Panc1 (cell line): ENCODE data around the gene PPP4R2.

Experiments used
- POLR2AphosphoS5 ChIP-seq: IDR thresholded peaks from 2 replicates; pipeline ENCODE4 v1.6.1; 2012; ENCODE audit warnings: mild to moderate bottlenecking, low read depth, low read length, moderate library complexity
- SIN3A ChIP-seq: IDR thresholded peaks from 2 replicates; pipeline ENCODE4 v1.6.1; 2012; ENCODE audit warnings: low read depth, mild to moderate bottlenecking, low read length, moderate library complexity, borderline replicate concordance; ENCODE audit not compliant: insufficient read depth
- TCF7L2 ChIP-seq: IDR thresholded peaks from 2 replicates; pipeline ENCODE4 v1.6.1; 2011; ENCODE audit warnings: mild to moderate bottlenecking, low read depth, low read length, inconsistent platforms
- TF ChIP-seq, protein P1 (sequence below): fragments of 450-650 bp; IDR thresholded peaks from 2 replicates; pipeline ENCODE4 v1.5.1; 2017; ENCODE audit warnings: mild to moderate bottlenecking
- TF ChIP-seq, protein P2 (sequence below), 2 experiments: IDR thresholded peaks; 2 replicates each; pipeline ENCODE4 v1.6.1; 2011 to 2012; ENCODE audit warnings: low read depth in 2 of 2, control low read depth in 1 of 2, low read length in 1 of 2, mild to moderate bottlenecking in 1 of 2, moderate library complexity in 1 of 2; ENCODE audit not compliant: insufficient read depth in 1 of 2

DNA sequence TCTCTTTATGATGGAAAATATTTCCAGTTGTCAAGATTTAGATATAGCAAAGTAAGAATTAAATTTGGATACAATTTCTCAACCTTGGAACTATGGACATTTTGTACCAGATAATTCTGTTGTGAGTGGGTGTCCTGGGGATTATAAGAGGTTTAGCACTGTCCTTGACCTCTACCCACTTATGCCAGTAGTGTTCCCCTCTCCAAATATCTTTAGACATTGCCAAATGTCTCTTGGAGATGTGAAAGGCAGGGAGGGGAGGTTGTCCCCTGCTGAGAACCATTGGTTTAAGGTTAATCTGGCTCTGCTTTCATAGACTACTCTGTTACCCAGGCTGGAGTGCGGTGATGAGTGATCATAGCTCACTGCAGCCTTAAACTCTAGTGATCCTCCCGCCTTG is 64.8 kb downstream of the PPP4R2 start, which contains the start of gene EBLN2:
- TF ChIP-seq, protein P1, sequence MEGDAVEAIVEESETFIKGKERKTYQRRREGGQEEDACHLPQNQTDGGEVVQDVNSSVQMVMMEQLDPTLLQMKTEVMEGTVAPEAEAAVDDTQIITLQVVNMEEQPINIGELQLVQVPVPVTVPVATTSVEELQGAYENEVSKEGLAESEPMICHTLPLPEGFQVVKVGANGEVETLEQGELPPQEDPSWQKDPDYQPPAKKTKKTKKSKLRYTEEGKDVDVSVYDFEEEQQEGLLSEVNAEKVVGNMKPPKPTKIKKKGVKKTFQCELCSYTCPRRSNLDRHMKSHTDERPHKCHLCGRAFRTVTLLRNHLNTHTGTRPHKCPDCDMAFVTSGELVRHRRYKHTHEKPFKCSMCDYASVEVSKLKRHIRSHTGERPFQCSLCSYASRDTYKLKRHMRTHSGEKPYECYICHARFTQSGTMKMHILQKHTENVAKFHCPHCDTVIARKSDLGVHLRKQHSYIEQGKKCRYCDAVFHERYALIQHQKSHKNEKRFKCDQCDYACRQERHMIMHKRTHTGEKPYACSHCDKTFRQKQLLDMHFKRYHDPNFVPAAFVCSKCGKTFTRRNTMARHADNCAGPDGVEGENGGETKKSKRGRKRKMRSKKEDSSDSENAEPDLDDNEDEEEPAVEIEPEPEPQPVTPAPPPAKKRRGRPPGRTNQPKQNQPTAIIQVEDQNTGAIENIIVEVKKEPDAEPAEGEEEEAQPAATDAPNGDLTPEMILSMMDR, result no peak
- TF ChIP-seq POLR2AphosphoS5, result no peak
- TF ChIP-seq SIN3A, result no peak
- TF ChIP-seq, protein P2, sequence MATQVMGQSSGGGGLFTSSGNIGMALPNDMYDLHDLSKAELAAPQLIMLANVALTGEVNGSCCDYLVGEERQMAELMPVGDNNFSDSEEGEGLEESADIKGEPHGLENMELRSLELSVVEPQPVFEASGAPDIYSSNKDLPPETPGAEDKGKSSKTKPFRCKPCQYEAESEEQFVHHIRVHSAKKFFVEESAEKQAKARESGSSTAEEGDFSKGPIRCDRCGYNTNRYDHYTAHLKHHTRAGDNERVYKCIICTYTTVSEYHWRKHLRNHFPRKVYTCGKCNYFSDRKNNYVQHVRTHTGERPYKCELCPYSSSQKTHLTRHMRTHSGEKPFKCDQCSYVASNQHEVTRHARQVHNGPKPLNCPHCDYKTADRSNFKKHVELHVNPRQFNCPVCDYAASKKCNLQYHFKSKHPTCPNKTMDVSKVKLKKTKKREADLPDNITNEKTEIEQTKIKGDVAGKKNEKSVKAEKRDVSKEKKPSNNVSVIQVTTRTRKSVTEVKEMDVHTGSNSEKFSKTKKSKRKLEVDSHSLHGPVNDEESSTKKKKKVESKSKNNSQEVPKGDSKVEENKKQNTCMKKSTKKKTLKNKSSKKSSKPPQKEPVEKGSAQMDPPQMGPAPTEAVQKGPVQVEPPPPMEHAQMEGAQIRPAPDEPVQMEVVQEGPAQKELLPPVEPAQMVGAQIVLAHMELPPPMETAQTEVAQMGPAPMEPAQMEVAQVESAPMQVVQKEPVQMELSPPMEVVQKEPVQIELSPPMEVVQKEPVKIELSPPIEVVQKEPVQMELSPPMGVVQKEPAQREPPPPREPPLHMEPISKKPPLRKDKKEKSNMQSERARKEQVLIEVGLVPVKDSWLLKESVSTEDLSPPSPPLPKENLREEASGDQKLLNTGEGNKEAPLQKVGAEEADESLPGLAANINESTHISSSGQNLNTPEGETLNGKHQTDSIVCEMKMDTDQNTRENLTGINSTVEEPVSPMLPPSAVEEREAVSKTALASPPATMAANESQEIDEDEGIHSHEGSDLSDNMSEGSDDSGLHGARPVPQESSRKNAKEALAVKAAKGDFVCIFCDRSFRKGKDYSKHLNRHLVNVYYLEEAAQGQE (IDR thresholded peaks at IDR 0.05; ENCODE audit: insufficient read depth in 1 of 2, low read depth in 2 of 2, low read length in 1 of 2), result no peak
- no peak for TF ChIP-seq TCF7L2
